ENCODE results near the gene MRGPRF.

The MRGPRF gene

DNA sequence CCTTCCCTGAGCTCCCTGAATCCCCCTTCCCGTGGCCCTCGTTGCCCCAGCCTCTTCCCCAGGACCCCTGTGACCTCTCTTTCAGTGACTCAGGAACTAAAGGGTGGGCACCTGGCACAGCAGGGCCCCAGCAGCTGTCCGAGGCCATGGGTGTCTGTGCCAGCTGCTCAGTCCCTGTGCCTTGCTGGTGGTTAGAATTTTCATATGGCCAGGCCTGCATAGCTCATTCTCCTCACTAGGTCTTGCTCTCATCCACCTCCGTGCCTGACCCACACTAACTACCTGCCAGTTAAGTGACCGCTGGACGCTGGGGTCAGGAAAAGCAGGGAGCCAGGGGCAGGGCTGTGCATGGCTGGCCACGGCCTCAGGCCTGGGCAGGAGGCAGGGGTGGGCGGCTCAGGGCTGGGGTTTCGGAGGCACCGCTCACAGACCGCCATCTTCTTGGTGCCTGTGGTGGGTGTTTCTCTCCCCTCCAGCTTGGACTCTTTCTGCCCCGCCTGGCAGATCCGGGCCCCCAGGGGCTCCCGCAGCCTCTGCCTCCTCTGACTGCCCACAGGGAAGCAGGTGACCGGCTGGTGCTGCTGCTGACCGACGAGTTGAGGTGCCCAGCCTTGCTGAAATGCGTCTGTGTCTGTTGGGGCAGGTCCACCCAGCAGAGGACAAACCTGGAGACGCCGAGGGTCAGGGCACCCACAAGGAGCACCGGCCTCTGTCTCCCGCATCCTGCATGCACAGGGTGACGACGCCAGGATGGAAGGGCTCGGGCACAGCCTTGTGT lies 52.6 kb downstream of the MRGPRF start:
- DNase-seq = no peak

DNA sequence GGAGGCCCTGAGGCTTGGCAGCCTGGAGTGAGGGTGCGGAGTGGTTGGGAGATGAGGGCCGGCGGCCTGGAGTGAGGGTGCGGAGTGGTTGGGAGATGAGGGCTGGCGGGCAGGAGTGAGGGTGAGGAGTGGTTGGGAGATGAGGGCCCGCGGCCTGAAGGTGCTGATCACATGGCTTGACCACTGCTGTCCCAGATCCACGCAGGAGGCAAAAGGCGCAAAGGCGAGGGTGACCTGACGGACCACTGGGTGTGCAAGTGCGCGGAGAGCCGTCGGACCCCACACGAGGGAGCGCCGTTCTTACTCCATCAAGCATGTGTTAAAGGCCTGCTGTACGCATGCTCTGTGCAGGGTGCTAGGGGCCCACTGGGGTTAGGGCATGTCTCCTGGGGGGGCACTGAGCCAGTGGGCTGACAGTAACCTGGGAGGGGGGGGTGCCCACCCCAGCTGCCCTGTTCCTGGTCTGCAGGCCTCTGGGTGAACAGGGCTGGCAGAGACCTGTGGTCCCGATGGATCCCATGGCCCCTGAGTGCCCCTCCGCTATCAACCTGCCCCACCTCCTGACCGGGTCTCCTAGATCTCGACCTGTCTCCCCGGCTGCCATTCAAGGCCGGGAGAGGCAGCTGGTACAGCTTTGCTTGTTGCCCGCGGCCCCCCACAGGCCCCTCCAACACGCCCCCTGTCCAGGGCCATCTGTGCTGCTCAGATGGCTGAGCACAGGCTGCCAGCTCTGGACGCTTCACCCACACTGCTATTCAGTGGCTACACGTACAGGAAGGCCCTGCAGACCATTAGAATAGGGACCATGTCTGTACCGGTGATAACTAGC lies 53.4 kb downstream of the MRGPRF start:
- no peak for DNase-seq

DNA sequence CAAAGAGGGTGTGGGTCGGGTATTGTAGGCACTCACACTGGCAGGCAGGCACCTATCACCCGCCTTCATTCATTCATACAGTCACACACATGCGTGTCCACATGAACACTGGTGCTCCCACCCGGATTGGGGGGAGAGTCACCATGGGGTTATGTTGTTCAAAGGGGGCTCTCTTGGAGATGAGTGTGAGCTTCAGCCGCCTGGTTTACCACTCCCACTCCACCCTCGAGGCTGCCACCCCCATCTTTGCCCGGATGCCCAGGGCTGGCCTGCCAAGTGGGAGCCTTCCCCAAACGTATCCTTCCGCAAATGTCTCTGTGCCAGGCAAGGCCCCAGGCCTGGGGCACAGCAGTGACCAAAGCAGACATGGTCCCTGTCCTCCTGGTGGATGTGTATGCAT lies 54.8 kb downstream of the MRGPRF start:
- no peak for DNase-seq

DNA sequence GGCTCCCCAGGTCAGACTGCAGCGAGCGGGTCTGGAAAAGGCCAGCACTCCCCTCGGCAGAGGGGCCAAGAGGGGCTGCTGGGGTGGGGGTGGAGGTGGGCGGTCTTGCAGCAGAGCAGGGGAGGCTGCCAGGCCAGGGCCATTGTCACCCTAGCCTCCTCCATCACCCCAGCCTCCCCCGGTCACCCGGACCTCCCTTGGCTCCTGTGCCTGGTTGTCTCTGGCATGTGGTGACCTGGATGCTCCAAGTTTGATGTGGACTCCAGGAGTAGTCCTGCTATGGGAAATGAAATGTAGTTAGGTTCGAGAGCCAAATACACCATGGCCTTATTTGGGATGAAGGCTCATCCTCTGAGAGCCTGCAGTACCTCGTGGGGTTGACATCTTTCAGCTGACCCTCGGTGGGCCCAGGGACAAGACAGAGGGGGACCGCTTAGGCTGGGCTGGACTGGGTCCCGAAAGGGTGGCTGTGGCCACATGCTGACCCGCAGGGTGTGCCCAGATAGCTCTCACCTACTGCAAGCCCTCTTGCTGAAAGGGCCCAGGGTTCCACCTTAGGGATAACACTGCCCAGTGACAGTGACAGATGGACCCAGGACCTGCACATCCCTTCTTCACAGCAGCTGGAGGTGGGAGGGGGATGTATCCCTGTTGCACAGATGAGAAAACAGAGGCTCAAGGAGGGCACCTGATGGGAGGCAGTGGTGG lies 56.3 kb downstream of the MRGPRF start:
- DNase-seq = no peak

DNA sequence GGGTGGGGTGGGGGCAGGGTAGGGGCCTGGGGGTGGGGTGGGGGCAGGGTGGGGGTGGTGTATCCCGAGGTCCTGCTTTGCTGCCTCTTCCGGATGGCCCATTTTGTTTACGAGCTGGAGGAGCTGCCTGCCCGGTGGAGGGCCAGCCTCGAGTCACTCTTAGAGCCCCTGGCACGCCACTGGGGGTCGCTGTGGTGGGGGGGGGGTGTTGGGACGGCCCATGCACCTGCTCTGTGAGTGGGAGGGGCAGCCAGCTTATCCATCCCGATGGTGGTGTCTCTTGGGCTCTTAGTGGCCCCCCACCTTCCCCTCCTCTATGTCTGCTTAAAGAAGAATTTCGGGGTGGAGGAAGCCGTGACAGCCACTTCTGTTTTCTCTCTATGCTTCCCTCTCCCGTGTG lies 56.9 kb downstream of the MRGPRF start:
- DNase-seq = no peak

DNA sequence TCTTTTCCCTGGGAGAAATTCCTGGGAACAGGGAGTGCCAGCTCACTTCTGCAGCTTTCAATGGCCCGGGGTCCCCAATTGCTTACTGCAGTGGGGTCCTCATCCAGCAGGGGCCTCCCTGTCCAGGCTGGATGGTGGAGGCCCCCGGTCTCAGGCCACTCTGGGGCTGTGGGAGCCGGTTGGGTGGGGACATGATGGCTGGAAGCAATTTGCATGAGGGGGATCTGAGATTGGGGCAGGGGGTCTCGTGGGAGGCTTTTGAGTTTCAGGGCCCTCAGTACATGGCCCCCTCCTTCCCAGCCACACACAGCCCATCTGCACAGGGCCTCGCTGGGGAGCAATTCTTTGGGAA lies 57.5 kb downstream of the MRGPRF start:
- no peak for DNase-seq

DNA sequence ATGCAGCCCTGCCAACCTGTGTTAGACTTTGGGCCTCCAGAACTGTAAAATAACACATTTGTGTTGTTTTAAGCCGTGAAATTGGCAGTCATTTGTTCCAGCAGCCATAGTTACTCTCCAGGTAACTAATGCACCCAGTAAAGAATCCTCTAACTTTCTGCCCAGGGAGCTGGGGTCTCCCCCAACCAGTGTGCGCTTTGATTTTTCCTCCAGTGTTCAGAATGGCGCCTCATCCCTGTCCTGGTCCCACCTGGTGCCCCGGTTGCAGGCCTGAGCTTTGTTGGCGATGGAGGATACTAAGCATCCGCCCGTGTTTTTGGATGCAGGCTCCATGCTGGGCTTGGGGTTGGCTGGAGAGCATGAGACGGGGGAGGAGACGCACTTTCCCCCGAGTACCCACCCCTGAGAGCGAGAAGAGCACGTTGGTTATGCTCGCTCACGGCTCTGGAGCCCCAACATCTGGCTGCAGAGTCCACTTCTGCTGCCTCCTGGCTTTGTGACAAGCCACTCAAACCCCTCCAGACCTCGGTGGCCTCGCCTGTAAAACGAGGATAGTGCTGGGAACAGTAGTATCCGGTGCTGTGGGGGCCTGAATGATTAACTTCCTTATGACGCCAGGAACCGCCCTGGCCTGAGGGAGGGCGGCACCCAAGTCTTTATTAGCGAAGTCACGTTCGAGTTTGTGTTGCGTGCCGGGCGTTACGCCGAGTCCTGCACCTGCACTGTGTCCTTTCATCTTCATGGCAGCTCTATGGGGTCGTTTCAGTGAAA lies 58.0 kb downstream of the MRGPRF start:
- no peak for DNase-seq

Measured in NCI-H345 (cell line).